Testis (tissue), 3 donors: ENCODE results near the gene SH3RF3. TPM values are rescaled to one million over a fixed set of nuclear protein-coding genes. Genes with fewer than 3 reads are reported as not detected.

ENCODE experiments used
- DNase-seq: peaks from one replicate; pipeline ENCODE4 v3.0.0-alpha.2; 2019
- H3K27ac ChIP-seq, 2 donors: fragments of 200-600 bp; sonication (generic); one replicate each; pipeline ENCODE4 v1.5.1; 2019
- H3K27me3 ChIP-seq: fragments of 200-600 bp; sonication (generic); one replicate; pipeline ENCODE4 v1.5.1; 2019
- H3K36me3 ChIP-seq: fragments of 200-600 bp; sonication (generic); one replicate; pipeline ENCODE4 v1.5.1; 2017; ENCODE audit warnings: low read depth; ENCODE audit errors: missing control alignments
- H3K4me1 ChIP-seq: fragments of 200-600 bp; sonication (generic); one replicate; pipeline ENCODE4 v1.5.1; 2019
- H3K4me3 ChIP-seq, 2 donors: fragments of 200-600 bp; sonication (generic); one replicate each; pipeline ENCODE4 v1.5.1; 2017 to 2019
- H3K9me3 ChIP-seq: fragments of 200-600 bp; sonication (generic); one replicate; pipeline ENCODE4 v1.5.1; 2017
- POLR2A ChIP-seq: fragments of 450-650 bp; IDR thresholded peaks from one replicate; pipeline ENCODE4 v1.6.1; 2017; ENCODE audit warnings: antibody characterized with exemption, mild to moderate bottlenecking, moderate library complexity
- WGBS, 2 donors: methylation state at CpG; one replicate each; pipeline ENCODE4 v1.1.5; 2018; 5-methylcytosine and 5-hydroxymethylcytosine counted together
- intact Hi-C: fragments of 100-400 bp; cut with DNase I; formaldehyde crosslinking; loops from one replicate; pipeline ENCODE4 v1.15.1; 2023; ENCODE audit warnings: low total_unique reads
- polyA plus RNA-seq: library from polyadenylated mRNA; stranded (reverse); fragments of 350-450 nt; fragmentation: Illumina TruSeq; extraction: RNeasy Lipid Tissue Mini Kit (QIAGEN cat#74804); gene quantifications from one replicate; pipeline ENCODE4 v1.2.3, GENCODE V29; 2014; ENCODE audit warnings: low read depth, low replicate concordance; ENCODE audit not compliant: insufficient read depth
- total RNA-seq, 2 donors: library from RNA; depleted of rRNA; stranded (reverse); fragments of >200 nt; gene quantifications; one replicate each; pipeline ENCODE4 v1.2.3, GENCODE V29; 2016
- TF ChIP-seq, protein P1 (sequence below), 3 experiments: fragments of 450-650 bp in 2 of 3; fragments of 200-600 bp in 1 of 3; sonication (generic) in 1 of 3; IDR thresholded peaks; one replicate each; pipeline ENCODE4 v1.5.1; 2016 to 2019; ENCODE audit warnings: antibody characterized with exemption in 3 of 3, mild to moderate bottlenecking in 2 of 3, moderate library complexity in 1 of 3

The SH3RF3 gene
- total and polyA plus RNA-seq, 3 donors from 2014 or later, result 9.3 to 20.1 (median 16.5) TPM

GRCh38 chr2:109124982-109125592 lies 3.9 kb upstream of the SH3RF3 start:
- intact Hi-C loops, result no loop called here
- Histone ChIP-seq H3K9me3 (no peaks in the 10 kb centered on the region), H3K36me3 (no peaks in the 10 kb centered on the region), H3K4me1 (peaks cover 1% of the 10 kb centered on the region), H3K27ac (no peak overlapping the region), H3K4me3 (no peak overlapping the region), H3K27me3 (no peaks in the 10 kb centered on the region)
- WGBS, 2 donors, result 74 to 89% methylated on average over 8 to 10 of the region's 10 CpGs
- no peak for TF ChIP-seq POLR2A
- DNase-seq, result peak; percentile 14

DNA sequence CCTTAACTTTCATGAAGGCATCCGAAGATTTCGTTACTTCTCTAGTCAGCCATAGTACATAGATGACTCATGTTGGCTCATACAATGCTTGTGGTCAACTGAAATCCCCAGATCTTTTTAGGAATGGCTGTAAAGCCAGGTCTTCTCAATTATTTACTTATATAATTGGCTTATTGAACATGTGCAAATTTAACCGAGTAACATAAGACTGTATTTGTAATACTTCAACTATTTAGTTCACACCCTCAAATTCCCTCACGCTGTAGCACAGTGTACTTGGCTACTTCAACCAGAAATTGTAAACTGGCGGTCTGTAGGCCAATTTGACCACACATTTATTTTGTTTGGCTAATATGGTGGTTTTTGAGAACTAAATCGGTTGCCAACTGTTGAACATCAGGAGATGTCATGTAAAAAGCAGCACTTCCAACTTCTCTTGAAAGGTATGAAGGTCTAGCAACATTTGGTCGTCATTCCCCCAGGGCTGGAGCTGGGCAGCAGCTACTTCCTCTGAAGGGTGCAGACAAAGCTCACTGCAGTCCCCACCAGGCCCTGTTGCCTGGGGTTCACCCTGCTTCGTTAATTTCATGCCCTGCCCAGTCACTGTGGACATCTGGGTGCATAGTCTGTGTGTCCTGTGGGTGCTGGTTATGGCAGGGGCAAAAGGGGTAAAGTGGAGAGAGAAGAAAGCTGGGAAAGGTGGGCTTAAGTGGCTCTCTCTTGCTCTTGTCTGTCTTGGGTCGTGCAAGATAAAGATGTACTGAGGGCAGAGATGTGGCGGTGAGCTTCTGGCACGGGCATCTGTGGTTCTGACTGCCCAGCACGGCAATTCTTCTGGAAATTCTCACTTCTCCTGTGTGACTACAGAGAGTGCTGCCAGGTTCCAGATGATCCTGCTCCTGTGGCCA lies 3.2 kb upstream of the SH3RF3 start:
- peak; percentile 5 for DNase-seq
- no peak overlapping the region for H3K4me3 ChIP-seq
- intact Hi-C loops, result no loop called here
- H3K9me3 ChIP-seq, result no peaks in the 10 kb centered on the region
- no peak overlapping the region for H3K27ac ChIP-seq
- TF ChIP-seq POLR2A, result no peak
- TF ChIP-seq, protein P1, sequence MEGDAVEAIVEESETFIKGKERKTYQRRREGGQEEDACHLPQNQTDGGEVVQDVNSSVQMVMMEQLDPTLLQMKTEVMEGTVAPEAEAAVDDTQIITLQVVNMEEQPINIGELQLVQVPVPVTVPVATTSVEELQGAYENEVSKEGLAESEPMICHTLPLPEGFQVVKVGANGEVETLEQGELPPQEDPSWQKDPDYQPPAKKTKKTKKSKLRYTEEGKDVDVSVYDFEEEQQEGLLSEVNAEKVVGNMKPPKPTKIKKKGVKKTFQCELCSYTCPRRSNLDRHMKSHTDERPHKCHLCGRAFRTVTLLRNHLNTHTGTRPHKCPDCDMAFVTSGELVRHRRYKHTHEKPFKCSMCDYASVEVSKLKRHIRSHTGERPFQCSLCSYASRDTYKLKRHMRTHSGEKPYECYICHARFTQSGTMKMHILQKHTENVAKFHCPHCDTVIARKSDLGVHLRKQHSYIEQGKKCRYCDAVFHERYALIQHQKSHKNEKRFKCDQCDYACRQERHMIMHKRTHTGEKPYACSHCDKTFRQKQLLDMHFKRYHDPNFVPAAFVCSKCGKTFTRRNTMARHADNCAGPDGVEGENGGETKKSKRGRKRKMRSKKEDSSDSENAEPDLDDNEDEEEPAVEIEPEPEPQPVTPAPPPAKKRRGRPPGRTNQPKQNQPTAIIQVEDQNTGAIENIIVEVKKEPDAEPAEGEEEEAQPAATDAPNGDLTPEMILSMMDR (IDR thresholded peaks at IDR 0.05), result no peak
- WGBS, 2 donors, result 79% methylated on average over 12 of the region's 12 CpGs
- H3K36me3 ChIP-seq, result no peaks in the 10 kb centered on the region
- peaks cover 3% of the 10 kb centered on the region for H3K4me1 ChIP-seq
- H3K27me3 ChIP-seq, result no peaks in the 10 kb centered on the region

GRCh38 chr2:109126501-109126860 lies 2.5 kb upstream of the SH3RF3 start:
- H3K4me1 ChIP-seq, result peaks cover 3% of the 10 kb centered on the region
- H3K27ac ChIP-seq, result no peak overlapping the region
- TF ChIP-seq POLR2A, result no peak
- TF ChIP-seq, protein P1 (IDR thresholded peaks at IDR 0.05), result no peak
- 84 to 86% methylated on average over 5 of the region's 5 CpGs for WGBS, 2 donors
- no peaks in the 10 kb centered on the region for H3K9me3 ChIP-seq
- H3K4me3 ChIP-seq, result no peak overlapping the region
- no peaks in the 10 kb centered on the region for H3K36me3 ChIP-seq
- H3K27me3 ChIP-seq, result no peaks in the 10 kb centered on the region
- no peak for DNase-seq
- intact Hi-C loops, result no loop called here

GRCh38 chr2:109127556-109127955 lies 1.4 kb upstream of the SH3RF3 start:
- H3K27ac ChIP-seq, result no peak overlapping the region
- no peaks in the 10 kb centered on the region for H3K9me3 ChIP-seq
- TF ChIP-seq, protein P1 (IDR thresholded peaks at IDR 0.05), result no peak
- no peak for TF ChIP-seq POLR2A
- WGBS, 2 donors, result 68 to 69% methylated on average over 10 of the region's 10 CpGs
- no peak for DNase-seq
- peaks cover 3% of the 10 kb centered on the region for H3K4me1 ChIP-seq
- intact Hi-C loops, result no loop called here
- peak overlapping the region; percentile 65 to 68 for H3K4me3 ChIP-seq
- H3K27me3 ChIP-seq, result no peaks in the 10 kb centered on the region
- no peaks in the 10 kb centered on the region for H3K36me3 ChIP-seq

DNA sequence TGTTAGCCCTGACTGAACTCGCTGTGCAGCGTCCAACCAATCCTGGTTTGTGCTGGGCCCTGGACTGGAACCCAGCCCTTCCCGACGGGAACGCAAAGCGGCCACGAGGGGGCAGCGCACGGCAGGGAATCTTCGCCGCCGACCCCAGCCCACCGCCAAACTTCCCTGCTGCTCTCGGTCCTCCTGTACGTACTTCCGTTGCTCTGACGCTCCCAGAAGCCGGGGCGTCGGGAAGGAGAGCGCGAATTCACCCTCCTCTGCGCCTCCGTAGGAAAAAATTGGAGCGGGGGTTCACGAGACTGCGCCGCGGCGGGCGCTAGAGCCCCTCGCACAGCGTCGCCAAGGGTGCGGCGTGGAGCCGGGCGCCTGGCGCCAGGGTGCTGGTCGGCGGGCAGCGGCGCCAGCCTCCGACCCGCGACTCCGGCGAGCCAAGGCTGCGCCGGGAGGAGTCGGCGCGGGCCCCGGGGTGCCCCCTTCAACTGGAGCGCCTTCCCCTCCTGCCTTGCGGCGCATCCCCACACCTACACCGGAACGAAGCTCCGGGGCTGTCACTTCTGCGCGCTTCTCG lies 873 bp upstream of the SH3RF3 start:
- 0 to 5% methylated on average over 18 to 61 of the region's 63 CpGs for WGBS, 2 donors
- TF ChIP-seq, protein P1 (IDR thresholded peaks at IDR 0.05), result peak; percentile 85 to 88 (median 86)
- TF ChIP-seq POLR2A, result no peak
- Histone ChIP-seq H3K9me3 (no peaks in the 10 kb centered on the region), H3K27me3 (no peaks in the 10 kb centered on the region), H3K4me3 (peak overlapping the region; percentile 65 to 68), H3K4me1 (peaks cover 3% of the 10 kb centered on the region), H3K27ac (peak overlapping the region; percentile 59 to 78), H3K36me3 (no peaks in the 10 kb centered on the region)
- intact Hi-C loops, result no loop called here
- DNase-seq, result peak; percentile 87
